Activated T-cell treated with anti-CD3 and anti-CD28 coated beads, Interleukin-2, amount 50 U/mL, for 72 hours (primary cell): Measurements from ENCODE around the gene RAB41. TPM values are rescaled to one million over a fixed set of nuclear protein-coding genes. Genes with fewer than 3 reads are reported as not detected.
"Not testable (repeated sequence)": the region's sequence is repeated elsewhere in the genome, so short reads cannot be mapped to it uniquely, and the experiment has no call there.

Experiments used
- ATAC-seq, 2 donors: fragments of 150-1000 bp; cut with Tn5 transposase; replicated peaks in 1 of 2; 2 replicates each; pipeline ENCODE4 v1.10.0; 2021; ENCODE audit warnings: moderate library complexity in 2 of 2, mild to moderate bottlenecking in 1 of 2
- DNase-seq, 2 donors: peaks; one replicate each; pipeline ENCODE4 v3.0.0; 2021 to 2022; ENCODE audit warnings: mixed read lengths in 1 of 2
- H3K27ac Mint-ChIP-seq: one replicate; pipeline ENCODE4 v1.8.0; 2022; ENCODE audit warnings: mild to moderate bottlenecking, moderate library complexity, mixed read lengths
- H3K27me3 Mint-ChIP-seq: one replicate; pipeline ENCODE4 v1.8.0; 2022; ENCODE audit warnings: low read depth, mixed read lengths
- H3K36me3 Mint-ChIP-seq, 2 donors: one replicate each; pipeline ENCODE4 v1.8.0; 2022; ENCODE audit warnings: mixed read lengths in 2 of 2, mild to moderate bottlenecking in 1 of 2; ENCODE audit not compliant: insufficient read depth in 2 of 2
- H3K4me1 Mint-ChIP-seq: one replicate; pipeline ENCODE4 v1.8.0; 2022; ENCODE audit warnings: low read depth, mixed read lengths
- H3K4me3 Mint-ChIP-seq, 2 donors: one replicate each; pipeline ENCODE4 v1.8.0; 2022; ENCODE audit warnings: mild to moderate bottlenecking in 2 of 2, mixed read lengths in 2 of 2, moderate library complexity in 2 of 2
- H3K9me3 Mint-ChIP-seq, 2 donors: one replicate each; pipeline ENCODE4 v1.8.0; 2022; ENCODE audit warnings: mixed read lengths in 2 of 2
- total RNA-seq, 2 donors: library from RNA; stranded (reverse); gene quantifications; one replicate each; pipeline ENCODE4 v1.2.3, GENCODE V29; 2022

RAB41 gene
- total RNA-seq, 2 donors from 2014 or later: not detected

DNA sequence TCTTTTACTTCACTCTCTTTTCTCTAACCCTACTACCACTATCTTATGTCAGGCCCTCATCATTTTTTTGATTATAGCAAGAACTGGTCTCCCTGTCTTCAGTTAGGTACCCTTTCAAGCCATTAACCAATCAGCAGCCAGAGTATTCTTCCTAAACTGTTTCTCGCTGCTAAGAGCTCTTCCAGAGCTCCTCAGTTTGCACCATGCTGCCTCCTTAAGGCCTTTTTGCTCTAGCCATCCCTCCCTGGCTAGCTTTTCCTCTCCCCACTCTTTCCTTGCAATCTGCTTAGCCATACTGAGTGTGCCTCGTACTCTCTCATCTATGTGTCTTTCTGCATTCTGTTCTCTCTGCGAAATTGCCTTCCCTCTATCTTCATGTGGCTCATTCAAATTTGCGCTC, 40.8 kb downstream of the RAB41 start:
- peaks cover 0 to 3% of the 10 kb centered on the region in 2 donors for H3K36me3 Mint-ChIP-seq
- no peaks in the 10 kb centered on the region for H3K9me3 Mint-ChIP-seq
- DNase-seq (no peak), ATAC-seq (no peak)
- peaks cover 29% of the 10 kb centered on the region for H3K27me3 Mint-ChIP-seq
- H3K4me3 Mint-ChIP-seq: no peak overlapping the region
- no peaks in the 10 kb centered on the region for H3K4me1 Mint-ChIP-seq
- H3K27ac Mint-ChIP-seq: no peak overlapping the region

DNA sequence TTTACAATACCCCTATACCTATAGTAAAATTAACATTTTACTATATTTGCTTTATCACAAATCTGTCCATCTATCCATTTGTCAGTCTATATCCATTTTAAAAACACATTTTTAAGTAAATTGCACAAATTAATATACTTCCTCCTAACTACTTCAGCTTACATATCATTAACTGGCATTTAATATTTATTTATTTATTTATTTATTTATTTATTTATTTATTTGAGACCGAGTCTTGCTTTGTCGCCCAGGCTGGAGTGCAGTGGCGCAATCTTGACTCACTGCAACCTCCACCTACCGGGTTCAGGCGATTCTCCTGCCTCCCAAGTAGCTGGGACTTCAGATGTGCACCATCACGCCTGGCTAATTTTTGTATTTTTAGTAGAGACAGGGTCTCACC, 41.7 kb downstream of the RAB41 start:
- not testable (repeated sequence) for ATAC-seq, H3K4me1 Mint-ChIP-seq
- peaks cover 30% of the 10 kb centered on the region for H3K27me3 Mint-ChIP-seq

DNA sequence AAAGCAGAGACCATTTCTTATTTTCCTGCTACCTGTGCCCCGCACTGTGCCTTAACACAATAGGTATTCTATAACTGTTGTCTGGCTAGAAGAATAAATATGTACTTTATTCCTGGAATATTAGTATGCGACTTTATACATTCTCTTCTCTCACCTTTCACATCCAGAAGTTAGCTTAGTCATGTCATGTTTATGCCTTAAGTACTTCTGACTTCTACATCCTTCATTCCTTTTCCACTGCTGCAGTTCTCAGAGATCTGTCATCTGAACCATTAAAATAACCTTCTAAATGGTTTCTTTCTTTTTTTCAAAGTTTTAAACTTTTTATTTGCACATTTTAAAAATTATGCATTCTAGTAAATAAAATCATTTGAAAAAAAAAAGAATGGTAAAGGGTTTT, 42.4 kb downstream of the RAB41 start:
- Mint-ChIP-seq H3K4me3 (no peak overlapping the region), H3K9me3 (no peaks in the 10 kb centered on the region), H3K4me1 (no peaks in the 10 kb centered on the region), H3K27me3 (peaks cover 30% of the 10 kb centered on the region), H3K36me3 (peaks cover 0 to 3% of the 10 kb centered on the region in 2 donors), H3K27ac (no peak overlapping the region)
- ATAC-seq: no peak
- no peak for DNase-seq

More for the DNA sequence above, 41.7 kb downstream of the RAB41 start:
- not testable (repeated sequence) for DNase-seq, H3K36me3 Mint-ChIP-seq, H3K4me3 Mint-ChIP-seq, H3K27ac Mint-ChIP-seq, H3K9me3 Mint-ChIP-seq

DNA sequence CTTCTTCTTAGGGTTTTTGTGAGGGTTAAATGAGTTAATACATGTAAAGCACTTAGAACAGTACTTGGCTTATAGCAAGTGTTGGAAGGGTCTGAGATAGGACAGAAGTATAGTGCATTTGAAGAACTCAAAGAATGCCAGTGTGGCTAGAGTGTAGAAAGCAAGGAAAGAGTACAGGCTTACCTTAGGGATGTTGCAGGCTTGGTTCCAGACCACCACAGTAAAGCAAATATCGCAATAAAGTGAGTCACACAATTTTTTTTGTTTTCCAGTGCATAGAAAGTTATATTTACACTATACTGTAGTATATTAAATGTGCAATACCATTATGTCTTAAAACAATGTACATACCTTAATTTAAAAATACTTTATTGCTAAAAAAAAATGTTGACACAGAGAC, 49.2 kb downstream of the RAB41 start:
- no peak overlapping the region for H3K4me3 Mint-ChIP-seq
- ATAC-seq (no peak), DNase-seq (no peak)
- no peaks in the 10 kb centered on the region for H3K4me1 Mint-ChIP-seq
- H3K9me3 Mint-ChIP-seq: no peaks in the 10 kb centered on the region
- peaks cover 27% of the 10 kb centered on the region for H3K27me3 Mint-ChIP-seq
- no peak overlapping the region for H3K27ac Mint-ChIP-seq
- peaks cover 3 to 4% of the 10 kb centered on the region in 2 donors for H3K36me3 Mint-ChIP-seq

DNA sequence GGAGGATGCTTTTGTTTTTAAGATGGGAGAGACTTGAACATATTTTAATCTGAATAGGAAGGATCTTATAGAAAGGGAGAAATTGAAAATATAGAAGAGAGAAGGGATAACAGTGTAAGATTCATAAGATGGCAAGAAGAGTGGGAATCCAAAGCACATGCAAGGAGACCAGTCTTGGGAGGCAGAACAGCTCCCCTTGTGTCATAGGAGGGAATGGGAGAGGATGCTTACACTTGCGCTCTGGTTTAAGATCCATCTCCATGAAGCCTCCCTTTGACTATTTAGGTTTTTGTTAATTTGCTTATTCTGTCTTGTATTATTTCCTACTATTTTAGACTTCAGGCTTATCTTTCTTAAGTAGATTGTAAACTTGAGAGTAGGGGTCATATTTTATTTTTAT, 50.6 kb downstream of the RAB41 start:
- DNase-seq (no peak), ATAC-seq (no peak)
- Mint-ChIP-seq H3K9me3 (no peaks in the 10 kb centered on the region), H3K4me1 (peaks cover 9% of the 10 kb centered on the region), H3K36me3 (peaks cover 0 to 4% of the 10 kb centered on the region in 2 donors), H3K27me3 (peaks cover 14% of the 10 kb centered on the region), H3K27ac (no peak overlapping the region), H3K4me3 (no peak overlapping the region)

Other genes with a start within 250 kb of the RAB41 start
- gene AWAT2, start 232.2 kb upstream of the RAB41 start, total RNA-seq: not detected
- gene OTUD6A, start 219.7 kb upstream of the RAB41 start, total RNA-seq: not detected
- gene IGBP1, start 148.7 kb upstream of the RAB41 start, total RNA-seq: 10 to 100 TPM; 61.0 to 61.9 TPM
- not detected for gene DGAT2L6, start 104.7 kb upstream of the RAB41 start, total RNA-seq
- gene AWAT1, start 47.5 kb upstream of the RAB41 start, total RNA-seq: not detected
- gene P2RY4, start 22.0 kb upstream of the RAB41 start, total RNA-seq: under 1 TPM; 0.34 to 0.69 TPM
- gene ARR3, start 13.8 kb upstream of the RAB41 start, total RNA-seq: not detected
- gene PDZD11, start 7.8 kb downstream of the RAB41 start, total RNA-seq: 10 to 100 TPM; 17.7 to 20.6 TPM
- 10 to 100 TPM; 26.4 to 28.7 TPM for gene KIF4A, start 7.9 kb downstream of the RAB41 start, total RNA-seq
- gene GDPD2, start 141.1 kb downstream of the RAB41 start, total RNA-seq: under 1 TPM in 1 of 2 donors, not detected in 1; 0.12 TPM
- gene DLG3, start 162.7 kb downstream of the RAB41 start, total RNA-seq: 10 to 100 TPM; 43.8 to 48.9 TPM